Mesodermal cell (in vitro differentiated cells): ENCODE data around the gene SNTG2.

Source experiments
- H3K27ac ChIP-seq: 2 replicates; pipeline ENCODE4 v1.7.0; 2013; ENCODE audit warnings: mild to moderate bottlenecking, low read depth, low read length, moderate library complexity; ENCODE audit not compliant: severe bottlenecking
- H3K36me3 ChIP-seq: 2 replicates; pipeline ENCODE4 v1.7.1; 2013; ENCODE audit warnings: mild to moderate bottlenecking, low read length, moderate library complexity; ENCODE audit not compliant: control insufficient read depth, insufficient read depth
- H3K4me1 ChIP-seq: one replicate; pipeline ENCODE4 v1.7.1; 2013; ENCODE audit warnings: mild to moderate bottlenecking, low read length; ENCODE audit not compliant: insufficient read depth, control insufficient read depth, poor library complexity, severe bottlenecking
- H3K4me3 ChIP-seq: 2 replicates; pipeline ENCODE4 v1.7.0; 2013; ENCODE audit warnings: low read length, control low read depth, mild to moderate bottlenecking; ENCODE audit not compliant: insufficient read depth, poor library complexity, severe bottlenecking; ENCODE audit errors: extremely low read depth
- H3K9me3 ChIP-seq: 2 replicates; pipeline ENCODE4 v1.7.1; 2013; ENCODE audit warnings: mild to moderate bottlenecking, low read length, moderate library complexity; ENCODE audit not compliant: control insufficient read depth
- WGBS, 2 experiments: methylation state at CpG; one replicate each; pipeline ENCODE4 v1.1.5; 2013; ENCODE audit warnings: missing lambda C conversion rate in 2 of 2; ENCODE audit not compliant: insufficient coverage in 2 of 2; 5-methylcytosine and 5-hydroxymethylcytosine counted together

The SNTG2 gene

GRCh38 chr2:1187189-1187588, 236.5 kb downstream of the SNTG2 start:
- H3K27ac ChIP-seq, result no peak overlapping the region
- WGBS, 2 experiments, result 90 to 100% methylated on average over 3 of the region's 3 CpGs
- H3K9me3 ChIP-seq, result peaks cover 7% of the 10 kb centered on the region
- H3K4me1 ChIP-seq, result no peaks in the 10 kb centered on the region
- no peaks in the 10 kb centered on the region for H3K36me3 ChIP-seq
- no peak overlapping the region for H3K4me3 ChIP-seq

GRCh38 chr2:1192121-1192520, 241.5 kb downstream of the SNTG2 start:
- Histone ChIP-seq H3K27ac (no peak overlapping the region), H3K9me3 (no peaks in the 10 kb centered on the region), H3K4me3 (no peak overlapping the region), H3K36me3 (no peaks in the 10 kb centered on the region), H3K4me1 (no peaks in the 10 kb centered on the region)
- 93 to 95% methylated on average over 2 of the region's 5 CpGs for WGBS, 2 experiments

GRCh38 chr2:1193801-1194200, 243.2 kb downstream of the SNTG2 start:
- no peaks in the 10 kb centered on the region for H3K36me3 ChIP-seq
- no CpG with 5 or more reads among the region's 2 CpGs for WGBS, 2 experiments
- no peak overlapping the region for H3K27ac ChIP-seq
- H3K4me3 ChIP-seq, result no peak overlapping the region
- no peaks in the 10 kb centered on the region for H3K4me1 ChIP-seq
- no peaks in the 10 kb centered on the region for H3K9me3 ChIP-seq

- Histone ChIP-seq H3K36me3 (no peaks in the 10 kb centered on the region), H3K27ac (no peak overlapping the region), H3K4me3 (no peak overlapping the region), H3K4me1 (no peaks in the 10 kb centered on the region), H3K9me3 (no peaks in the 10 kb centered on the region)
- 79% methylated on average over 2 of the region's 6 CpGs; no CpG with 5 or more reads in 1 of the 2 experiments for WGBS, 2 experiments
Observed at GRCh38 chr2:1203772-1204171, 253.1 kb downstream of the SNTG2 start.

GRCh38 chr2:1205853-1206252, 255.2 kb downstream of the SNTG2 start:
- Histone ChIP-seq H3K27ac (no peak overlapping the region), H3K4me3 (no peak overlapping the region), H3K9me3 (no peaks in the 10 kb centered on the region), H3K36me3 (no peaks in the 10 kb centered on the region), H3K4me1 (no peaks in the 10 kb centered on the region)
- 72 to 79% methylated on average over 2 of the region's 3 CpGs for WGBS, 2 experiments

GRCh38 chr2:1207962-1208510, 257.4 kb downstream of the SNTG2 start:
- no peak overlapping the region for H3K4me3 ChIP-seq
- no peaks in the 10 kb centered on the region for H3K9me3 ChIP-seq
- no peaks in the 10 kb centered on the region for H3K36me3 ChIP-seq
- no peak overlapping the region for H3K27ac ChIP-seq
- no peaks in the 10 kb centered on the region for H3K4me1 ChIP-seq
- 90 to 94% methylated on average over 11 to 20 of the region's 20 CpGs for WGBS, 2 experiments

GRCh38 chr2:1208522-1208921, 257.9 kb downstream of the SNTG2 start:
- 88 to 91% methylated on average over 15 to 18 of the region's 18 CpGs for WGBS, 2 experiments

GRCh38 chr2:1209246-1209645, 258.6 kb downstream of the SNTG2 start:
- Histone ChIP-seq H3K4me1 (no peaks in the 10 kb centered on the region), H3K27ac (no peak overlapping the region), H3K9me3 (peaks cover 7% of the 10 kb centered on the region), H3K36me3 (no peaks in the 10 kb centered on the region), H3K4me3 (no peak overlapping the region)
- 91 to 95% methylated on average over 4 of the region's 4 CpGs for WGBS, 2 experiments

More at GRCh38 chr2:1208522-1208921, 257.9 kb downstream of the SNTG2 start:
- Histone ChIP-seq H3K4me1 (no peaks in the 10 kb centered on the region), H3K36me3 (no peaks in the 10 kb centered on the region), H3K4me3 (no peak overlapping the region), H3K27ac (no peak overlapping the region), H3K9me3 (peaks cover 1% of the 10 kb centered on the region)

GRCh38 chr2:1209761-1210160, 259.1 kb downstream of the SNTG2 start:
- 92 to 96% methylated on average over 3 of the region's 3 CpGs for WGBS, 2 experiments
- no peak overlapping the region for H3K4me3 ChIP-seq
- no peaks in the 10 kb centered on the region for H3K4me1 ChIP-seq
- H3K36me3 ChIP-seq, result no peaks in the 10 kb centered on the region
- peaks cover 7% of the 10 kb centered on the region for H3K9me3 ChIP-seq
- H3K27ac ChIP-seq, result no peak overlapping the region

- 88 to 100% methylated on average over 2 to 3 of the region's 3 CpGs for WGBS, 2 experiments
- H3K36me3 ChIP-seq, result no peaks in the 10 kb centered on the region
- no peaks in the 10 kb centered on the region for H3K4me1 ChIP-seq
Observed at GRCh38 chr2:1210352-1210751, 259.7 kb downstream of the SNTG2 start.

GRCh38 chr2:1219901-1220573, 269.4 kb downstream of the SNTG2 start:
- Histone ChIP-seq H3K9me3 (peaks cover 13% of the 10 kb centered on the region), H3K36me3 (no peaks in the 10 kb centered on the region), H3K4me1 (no peaks in the 10 kb centered on the region), H3K27ac (no peak overlapping the region), H3K4me3 (no peak overlapping the region)
- 88 to 95% methylated on average over 7 to 13 of the region's 13 CpGs for WGBS, 2 experiments

More at GRCh38 chr2:1210352-1210751, 259.7 kb downstream of the SNTG2 start:
- no peak overlapping the region for H3K4me3 ChIP-seq
- H3K9me3 ChIP-seq, result peaks cover 11% of the 10 kb centered on the region
- no peak overlapping the region for H3K27ac ChIP-seq
